NK-92 treated with Interleukin-12 subunit alpha and Interleukin-12 subunit beta, amount 100 ng/mL, for 24 hours (cell line): ENCODE results near the gene TBL1X.
"Not testable (repeated sequence)": the region's sequence is repeated elsewhere in the genome, so short reads cannot be mapped to it uniquely, and the experiment has no call there.

Source experiments
- DNase-seq: peaks from one replicate; lab custom pipeline; 2025; lab: John Stamatoyannopoulos, UW

TBL1X gene

GRCh38 chrX:9536156-9536555 lies 71.3 kb downstream of the TBL1X start:
- not testable (repeated sequence) for DNase-seq

GRCh38 chrX:9537781-9538180 lies 72.9 kb downstream of the TBL1X start:
- no peak for DNase-seq

GRCh38 chrX:9538544-9539045 lies 73.7 kb downstream of the TBL1X start:
- DNase-seq = no peak

GRCh38 chrX:9539605-9540387 lies 74.9 kb downstream of the TBL1X start:
- no peak for DNase-seq

GRCh38 chrX:9542106-9542760 lies 77.4 kb downstream of the TBL1X start:
- DNase-seq = no peak

GRCh38 chrX:9542761-9543111 lies 77.9 kb downstream of the TBL1X start:
- DNase-seq = no peak

GRCh38 chrX:9555354-9555753 lies 90.5 kb downstream of the TBL1X start:
- no peak for DNase-seq

- no peak for DNase-seq
Measured at GRCh38 chrX:9557091-9557490, 92.2 kb downstream of the TBL1X start.

- DNase-seq = no peak
Measured at GRCh38 chrX:9557521-9557920, 92.7 kb downstream of the TBL1X start.

GRCh38 chrX:9558615-9559014 lies 93.8 kb downstream of the TBL1X start:
- no peak for DNase-seq

- DNase-seq = no peak
Measured at GRCh38 chrX:9560219-9560618, 95.4 kb downstream of the TBL1X start.

GRCh38 chrX:9561199-9561598 lies 96.3 kb downstream of the TBL1X start:
- DNase-seq = no peak

- DNase-seq = no peak
Measured at GRCh38 chrX:9562851-9563250, 98.0 kb downstream of the TBL1X start.

- no peak for DNase-seq
Measured at GRCh38 chrX:9566150-9566621, 101.3 kb downstream of the TBL1X start.

GRCh38 chrX:9569876-9570301 lies 105.0 kb downstream of the TBL1X start:
- DNase-seq = no peak

GRCh38 chrX:9573282-9574106 lies 108.6 kb downstream of the TBL1X start:
- no peak for DNase-seq

- DNase-seq = no peak
Measured at GRCh38 chrX:9576059-9576458, 111.2 kb downstream of the TBL1X start.

GRCh38 chrX:9577555-9577954 lies 112.7 kb downstream of the TBL1X start:
- DNase-seq = no peak

GRCh38 chrX:9578083-9578779 lies 113.4 kb downstream of the TBL1X start:
- DNase-seq = no peak

- DNase-seq = no peak
Measured at GRCh38 chrX:9581771-9582385, 117.0 kb downstream of the TBL1X start.

- DNase-seq = no peak
Measured at GRCh38 chrX:9582956-9583355, 118.1 kb downstream of the TBL1X start.
